Effector memory CD8-positive, alpha-beta T cell (primary cell): ENCODE results near the gene NMBR.
"Not testable (repeated sequence)": the region's sequence is repeated elsewhere in the genome, so short reads cannot be mapped to it uniquely, and the experiment has no call there.

Experiments
- ATAC-seq: fragments of 150-1000 bp; cut with Tn5 transposase; replicated peaks from 2 replicates; pipeline ENCODE4 v1.10.0; 2021; ENCODE audit warnings: mild to moderate bottlenecking, moderate library complexity
- DNase-seq, 3 experiments: peaks; one replicate each; pipeline ENCODE4 v3.0.0; 2021
- H3K27ac Mint-ChIP-seq, 2 donors: one replicate each; pipeline ENCODE4 v1.8.0; 2022; ENCODE audit warnings: mild to moderate bottlenecking in 2 of 2, mixed read lengths in 2 of 2, moderate library complexity in 2 of 2
- H3K27me3 Mint-ChIP-seq, 2 donors: one replicate each; pipeline ENCODE4 v1.8.0; 2022; ENCODE audit warnings: mixed read lengths in 2 of 2
- H3K36me3 Mint-ChIP-seq: one replicate; pipeline ENCODE4 v1.8.0; 2022; ENCODE audit warnings: mild to moderate bottlenecking, moderate library complexity, mixed read lengths; ENCODE audit not compliant: insufficient read depth
- H3K4me1 Mint-ChIP-seq, 2 donors: one replicate each; pipeline ENCODE4 v1.8.0; 2022; ENCODE audit warnings: low read depth in 2 of 2, mixed read lengths in 2 of 2
- H3K4me3 Mint-ChIP-seq, 2 donors: one replicate each; pipeline ENCODE4 v1.8.0; 2022; ENCODE audit warnings: mild to moderate bottlenecking in 2 of 2, mixed read lengths in 2 of 2, moderate library complexity in 2 of 2
- H3K9me3 Mint-ChIP-seq, 2 donors: one replicate each; pipeline ENCODE4 v1.8.0; 2022; ENCODE audit warnings: mixed read lengths in 2 of 2

NMBR gene

DNA sequence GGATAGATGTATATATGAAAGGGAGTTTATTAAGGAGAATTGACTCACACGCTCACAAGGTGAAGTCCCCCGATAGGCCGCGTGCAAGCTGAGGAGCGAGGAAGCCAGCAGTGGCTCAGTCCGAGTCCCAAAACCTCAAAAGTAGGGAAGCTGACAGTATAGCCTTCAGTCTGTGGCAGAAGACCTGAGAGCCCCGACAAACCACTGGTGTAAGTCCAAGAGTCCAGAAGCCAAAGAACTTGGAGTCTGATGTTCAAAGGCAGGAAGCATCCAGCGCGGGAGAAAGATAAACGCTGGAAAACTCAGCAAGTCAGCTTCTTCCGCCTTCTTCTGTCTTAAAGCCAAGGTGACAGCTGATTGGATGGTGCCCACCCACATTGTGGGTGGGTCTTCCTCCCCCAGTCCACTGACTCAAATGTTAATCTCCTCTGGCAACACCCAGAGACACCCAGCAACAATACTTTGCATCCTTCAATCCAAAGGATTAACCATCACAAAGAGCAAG is 116.8 kb downstream of the NMBR start:
- Mint-ChIP-seq H3K4me3 (peak overlapping the region; percentile 11 to 17), H3K27ac (no peak overlapping the region)
- DNase-seq = no peak

DNA sequence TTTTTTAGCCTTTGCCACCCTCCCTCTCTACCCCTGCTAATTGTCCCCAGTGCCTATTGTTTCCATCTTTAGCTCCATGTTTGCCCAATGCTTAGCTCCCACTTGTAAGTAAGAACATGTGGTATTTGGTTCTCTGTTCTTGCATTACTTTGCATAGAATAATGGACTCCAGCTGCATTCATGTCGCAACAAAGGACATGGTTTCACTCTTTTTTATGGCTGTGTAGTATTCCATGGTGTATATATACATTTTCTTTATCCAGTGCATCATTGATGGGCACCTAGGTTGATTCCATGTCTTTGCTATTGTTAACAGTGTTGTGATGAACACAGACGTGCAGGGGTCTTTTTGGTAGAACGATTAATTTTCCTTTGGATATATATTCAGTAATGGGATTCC is 118.4 kb downstream of the NMBR start:
- peaks cover 0 to 4% of the 10 kb centered on the region in 2 donors for H3K9me3 Mint-ChIP-seq
- ATAC-seq (no peak), DNase-seq (no peak)
- H3K36me3 Mint-ChIP-seq = no peaks in the 10 kb centered on the region
- peaks cover 0 to 9% of the 10 kb centered on the region in 2 donors for H3K27me3 Mint-ChIP-seq
- no peaks in the 10 kb centered on the region for H3K4me1 Mint-ChIP-seq
- H3K27ac Mint-ChIP-seq = no peak overlapping the region
- no peak overlapping the region for H3K4me3 Mint-ChIP-seq

More for the DNA sequence above, 116.8 kb downstream of the NMBR start:
- no peak for ATAC-seq
- Mint-ChIP-seq H3K4me1 (no peaks in the 10 kb centered on the region), H3K9me3 (peaks cover 0 to 4% of the 10 kb centered on the region in 2 donors), H3K27me3 (peaks cover 6 to 9% of the 10 kb centered on the region in 2 donors), H3K36me3 (no peaks in the 10 kb centered on the region)

DNA sequence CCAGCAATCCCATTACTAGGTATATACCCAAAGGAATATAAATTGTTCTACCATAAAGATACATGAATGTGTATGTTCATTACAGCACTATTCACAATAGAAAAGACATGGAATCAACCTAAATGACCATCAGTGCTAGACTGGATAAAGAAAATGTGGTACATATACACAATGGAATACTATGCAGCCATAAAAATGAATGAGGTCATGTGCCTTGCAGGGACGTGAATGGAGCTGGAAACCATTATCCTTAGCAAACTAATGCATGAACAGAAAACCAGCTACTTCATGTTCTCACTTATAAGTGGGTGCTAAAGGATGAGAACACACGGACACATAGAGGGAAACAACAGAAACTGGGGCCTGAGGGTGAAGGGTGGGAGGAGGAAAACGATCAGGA is 119.1 kb downstream of the NMBR start:
- H3K36me3 Mint-ChIP-seq, H3K27ac Mint-ChIP-seq, H3K9me3 Mint-ChIP-seq, ATAC-seq, DNase-seq, H3K4me3 Mint-ChIP-seq, H3K27me3 Mint-ChIP-seq, H3K4me1 Mint-ChIP-seq: not testable (repeated sequence)

DNA sequence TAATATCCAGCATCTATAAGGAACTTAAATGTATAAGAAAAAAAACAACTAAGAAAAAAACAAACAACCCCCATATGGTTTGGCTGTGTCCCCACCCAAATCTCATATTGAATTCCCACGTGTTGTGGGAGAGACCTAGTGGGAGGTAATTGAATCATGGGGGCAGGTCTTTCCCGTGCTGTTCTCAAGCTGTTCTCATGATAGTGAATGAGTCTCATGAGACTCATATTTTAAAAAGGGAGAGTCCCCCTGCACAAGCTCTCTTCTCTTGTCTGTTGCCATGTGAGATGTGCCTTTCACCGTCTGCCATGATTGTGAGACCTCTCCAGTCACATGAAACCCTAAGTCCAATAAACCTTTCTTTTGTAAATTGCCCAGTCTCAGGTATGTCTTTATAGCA is 119.8 kb downstream of the NMBR start:
- Mint-ChIP-seq H3K4me1 (no peaks in the 10 kb centered on the region), H3K4me3 (no peak overlapping the region), H3K9me3 (peaks cover 0 to 4% of the 10 kb centered on the region in 2 donors), H3K27ac (no peak overlapping the region), H3K27me3 (peaks cover 0 to 9% of the 10 kb centered on the region in 2 donors), H3K36me3 (no peaks in the 10 kb centered on the region)
- DNase-seq = no peak
- ATAC-seq = no peak

DNA sequence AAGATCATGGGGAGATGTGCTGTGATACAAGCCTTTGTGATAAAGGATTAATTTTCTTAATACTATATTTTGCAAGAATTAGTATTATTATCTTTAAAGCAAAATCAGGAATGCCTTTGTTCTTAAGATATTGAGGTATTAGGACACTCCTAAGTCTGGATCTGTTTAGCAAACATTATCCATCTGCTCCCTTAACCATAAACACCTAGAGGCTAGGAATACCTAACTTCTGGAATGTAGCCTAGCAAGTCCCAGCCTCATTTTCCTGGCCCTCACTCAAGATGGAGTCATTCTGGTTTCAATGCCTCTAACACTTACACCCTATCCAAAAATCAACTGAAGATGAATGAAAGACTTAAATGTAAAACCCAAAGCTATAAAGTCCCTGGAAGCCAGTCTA is 120.5 kb downstream of the NMBR start:
- Mint-ChIP-seq H3K36me3 (no peaks in the 10 kb centered on the region), H3K9me3 (peaks cover 0 to 4% of the 10 kb centered on the region in 2 donors), H3K4me3 (no peak overlapping the region), H3K27me3 (peaks cover 0 to 9% of the 10 kb centered on the region in 2 donors), H3K27ac (no peak overlapping the region), H3K4me1 (no peaks in the 10 kb centered on the region)
- no peak for DNase-seq
- ATAC-seq = no peak
